ENCODE results near the gene ST6GALNAC4.
A peak's percentile ranks its signal among the peaks of the same experiment; 100 is the strongest.

Gene ST6GALNAC4

GRCh38 chr9:127943731-127944144 is 26.9 kb upstream of the ST6GALNAC4 start (continued):
- no peak for TF ChIP-seq ZNF184 (tag by site-specific recombination; IDR thresholded peaks at IDR 0.05)
- TF ChIP-seq ZNF248 (tag by site-specific recombination; IDR thresholded peaks at IDR 0.05): no peak
- no peak for TF ChIP-seq ZNF16 (tag by site-specific recombination; IDR thresholded peaks at IDR 0.05; ENCODE audit: low read depth)
- TF ChIP-seq SP3 (tag by site-specific recombination; IDR thresholded peaks at IDR 0.05): peak; percentile 54
- TF ChIP-seq ZNF654 (tag by site-specific recombination; IDR thresholded peaks at IDR 0.05; ENCODE audit: low read depth): peak; percentile 77
- peak; percentile 63 for TF ChIP-seq GLIS1 (tag by site-specific recombination; IDR thresholded peaks at IDR 0.05)
- TF ChIP-seq KLF9 (tag by site-specific recombination; IDR thresholded peaks at IDR 0.05; ENCODE audit: low read depth): peak; percentile 75
- TF ChIP-seq ZBTB17 (tag by site-specific recombination; IDR thresholded peaks at IDR 0.05): peak; percentile 54
- no peak; the same call in 1 of the 2 replicates for TF ChIP-seq ZNF629 (tag by site-specific recombination; IDR thresholded peaks at IDR 0.05)
- TF ChIP-seq SCRT2 (tag by site-specific recombination; IDR thresholded peaks at IDR 0.05): no peak
- peak; percentile 52 for TF ChIP-seq ZFHX2 (tag by site-specific recombination; conservative IDR thresholded peaks at IDR 0.05)
- TF ChIP-seq PRDM1 (tag by site-specific recombination; IDR thresholded peaks at IDR 0.05): no peak
- TF ChIP-seq REST (tag by site-specific recombination; IDR thresholded peaks at IDR 0.05): no peak
- TF ChIP-seq ZNF791 (tag by site-specific recombination; IDR thresholded peaks at IDR 0.05): no peak
- 0 out of 2 replicates have a peak, but pooled peaks have one; percentile 25 for TF ChIP-seq SP2 (tag by site-specific recombination; IDR thresholded peaks at IDR 0.05)
- no peak for TF ChIP-seq IKZF3 (tag by site-specific recombination; IDR thresholded peaks at IDR 0.05)
- no peak for TF ChIP-seq KLF16 (tag by site-specific recombination; IDR thresholded peaks at IDR 0.05)

GRCh38 chr9:127943011-127943662 is 26.3 kb upstream of the ST6GALNAC4 start:
- Histone ChIP-seq H3K4me1 (ENCODE audit: control insufficient read depth, insufficient read depth, low read length) (peaks cover 3% of the 10 kb centered on the region; the same call in 1 of the 2 replicates), H3K4me3 (ENCODE audit: low read depth, low read length) (no peak overlapping the region), H3K27ac (ENCODE audit: extremely low read depth, low read depth, low read length) (no peak overlapping the region), H3K9me3 (ENCODE audit: control insufficient read depth, insufficient read depth, low read depth, low read length) (no peaks in the 10 kb centered on the region), H3K36me3 (ENCODE audit: control insufficient read depth in 2 of 2, insufficient read depth in 1 of 2, low read length in 2 of 2) (peaks cover 0 to 35% of the 10 kb centered on the region in 2 experiments; a peak in 1 of 3 replicates)
- POLR2A ChIA-PET: interaction anchor here (0.5 to 2.8 kb wide), 8 partner anchors 9 to 185 kb away, joined by 3 to 12 read pairs (median 4); partner anchors contain the start of gene EEIG1
- CTCF ChIA-PET: interaction anchor here (0.6 to 8.1 kb wide), 55 partner anchors 9 to 1527 kb away, joined by 3 to 165 read pairs (median 5); partner anchors contain the start of genes EEIG1, NAIF1, PIP5KL1 and TOR2A
- no peak for TF ChIP-seq ZSCAN16 (tag by site-specific recombination; IDR thresholded peaks at IDR 0.05)
- no peak for TF ChIP-seq INSM2 (tag by site-specific recombination; IDR thresholded peaks at IDR 0.05)
- no peak for TF ChIP-seq ZBTB10 (tag by site-specific recombination; IDR thresholded peaks at IDR 0.05)
- 0 out of 2 replicates have a peak, but pooled peaks have one; percentile 38 for TF ChIP-seq KLF8 (tag by site-specific recombination; IDR thresholded peaks at IDR 0.05)
- TF ChIP-seq ZSCAN5A (tag by site-specific recombination; IDR thresholded peaks at IDR 0.05): no peak
- TF ChIP-seq ZNF2 (tag by site-specific recombination; IDR thresholded peaks at IDR 0.05): peak; percentile 2; the same call in 1 of the 2 replicates
- no peak for TF ChIP-seq FEZF1 (tag by site-specific recombination; IDR thresholded peaks at IDR 0.05)
- TF ChIP-seq ZNF175 (tag by site-specific recombination; IDR thresholded peaks at IDR 0.05): no peak
- TF ChIP-seq ZNF555 (tag by site-specific recombination; conservative IDR thresholded peaks at IDR 0.05): no peak
- no peak for TF ChIP-seq ZNF660 (tag by site-specific recombination; IDR thresholded peaks at IDR 0.05)
- TF ChIP-seq ZFP37 (tag by site-specific recombination; IDR thresholded peaks at IDR 0.05): no peak
- peak; percentile 33; the same call in 1 of the 2 replicates for TF ChIP-seq ZFP69B (tag by site-specific recombination; IDR thresholded peaks at IDR 0.05)
- TF ChIP-seq ZNF426 (tag by site-specific recombination; IDR thresholded peaks at IDR 0.05): no peak
